Tibial nerve (tissue), 3 donors: ENCODE results near the gene CTAG1B.

Source experiments
- POLR2A ChIP-seq, 2 donors: fragments of 450-650 bp; IDR thresholded peaks; one replicate each; pipeline ENCODE4 v1.6.1; 2017; ENCODE audit warnings: antibody characterized with exemption in 2 of 2, mild to moderate bottlenecking in 2 of 2, moderate library complexity in 2 of 2
- TF ChIP-seq, protein P1 (sequence below), 5 experiments: fragments of 200-600 bp in 3 of 5; fragments of 450-650 bp in 2 of 5; sonication (generic) in 3 of 5; IDR thresholded peaks; one replicate each; pipeline ENCODE4 v1.5.1; 2016 to 2019; ENCODE audit warnings: antibody characterized with exemption in 5 of 5, mild to moderate bottlenecking in 3 of 5, moderate library complexity in 2 of 5

DNA sequence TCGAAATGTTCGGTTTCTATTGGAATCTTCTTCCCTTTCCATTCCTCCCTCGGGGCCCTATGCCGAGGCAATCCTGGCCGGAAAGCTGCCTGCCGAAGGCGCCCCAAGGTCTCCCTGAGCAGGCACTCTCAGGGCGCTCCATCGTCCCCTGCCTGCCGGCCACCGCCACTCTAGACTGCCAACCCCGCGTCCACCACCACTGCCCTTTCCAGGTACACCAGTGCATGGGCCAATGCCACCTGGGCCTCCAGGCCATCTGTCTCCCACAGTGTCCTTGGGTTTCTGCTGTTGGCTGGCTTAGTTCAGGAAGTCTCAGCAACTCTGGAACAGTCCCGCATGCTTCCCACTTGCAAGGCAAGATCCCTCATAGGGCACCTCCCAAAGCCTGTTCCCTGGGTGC, 19.6 kb downstream of the CTAG1B start:
- TF ChIP-seq POLR2A (IDR thresholded peaks at IDR 0.05), result no peak
- TF ChIP-seq, protein P1, sequence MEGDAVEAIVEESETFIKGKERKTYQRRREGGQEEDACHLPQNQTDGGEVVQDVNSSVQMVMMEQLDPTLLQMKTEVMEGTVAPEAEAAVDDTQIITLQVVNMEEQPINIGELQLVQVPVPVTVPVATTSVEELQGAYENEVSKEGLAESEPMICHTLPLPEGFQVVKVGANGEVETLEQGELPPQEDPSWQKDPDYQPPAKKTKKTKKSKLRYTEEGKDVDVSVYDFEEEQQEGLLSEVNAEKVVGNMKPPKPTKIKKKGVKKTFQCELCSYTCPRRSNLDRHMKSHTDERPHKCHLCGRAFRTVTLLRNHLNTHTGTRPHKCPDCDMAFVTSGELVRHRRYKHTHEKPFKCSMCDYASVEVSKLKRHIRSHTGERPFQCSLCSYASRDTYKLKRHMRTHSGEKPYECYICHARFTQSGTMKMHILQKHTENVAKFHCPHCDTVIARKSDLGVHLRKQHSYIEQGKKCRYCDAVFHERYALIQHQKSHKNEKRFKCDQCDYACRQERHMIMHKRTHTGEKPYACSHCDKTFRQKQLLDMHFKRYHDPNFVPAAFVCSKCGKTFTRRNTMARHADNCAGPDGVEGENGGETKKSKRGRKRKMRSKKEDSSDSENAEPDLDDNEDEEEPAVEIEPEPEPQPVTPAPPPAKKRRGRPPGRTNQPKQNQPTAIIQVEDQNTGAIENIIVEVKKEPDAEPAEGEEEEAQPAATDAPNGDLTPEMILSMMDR (IDR thresholded peaks at IDR 0.05), result no peak
